ENCODE results near the gene TLCD5.

DNA sequence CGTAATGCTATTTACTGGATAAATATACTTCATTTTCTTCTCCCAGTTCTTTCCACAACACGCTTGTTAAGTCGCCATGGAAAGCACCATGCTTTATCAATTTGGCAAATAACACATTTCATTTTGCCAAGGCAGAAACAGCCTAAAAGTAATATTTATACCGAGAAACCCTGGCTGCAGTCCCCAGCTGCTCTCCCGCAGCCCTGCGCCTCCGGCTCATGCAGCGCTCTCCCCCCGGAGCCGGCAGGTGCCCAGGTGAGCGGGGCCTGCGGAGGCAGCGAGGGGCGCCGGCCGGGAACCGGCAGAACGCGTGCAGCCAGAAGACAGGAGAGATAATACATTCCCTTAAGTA is 10.4 kb downstream of the TLCD5 start:
- TF ChIP-seq, protein P1, sequence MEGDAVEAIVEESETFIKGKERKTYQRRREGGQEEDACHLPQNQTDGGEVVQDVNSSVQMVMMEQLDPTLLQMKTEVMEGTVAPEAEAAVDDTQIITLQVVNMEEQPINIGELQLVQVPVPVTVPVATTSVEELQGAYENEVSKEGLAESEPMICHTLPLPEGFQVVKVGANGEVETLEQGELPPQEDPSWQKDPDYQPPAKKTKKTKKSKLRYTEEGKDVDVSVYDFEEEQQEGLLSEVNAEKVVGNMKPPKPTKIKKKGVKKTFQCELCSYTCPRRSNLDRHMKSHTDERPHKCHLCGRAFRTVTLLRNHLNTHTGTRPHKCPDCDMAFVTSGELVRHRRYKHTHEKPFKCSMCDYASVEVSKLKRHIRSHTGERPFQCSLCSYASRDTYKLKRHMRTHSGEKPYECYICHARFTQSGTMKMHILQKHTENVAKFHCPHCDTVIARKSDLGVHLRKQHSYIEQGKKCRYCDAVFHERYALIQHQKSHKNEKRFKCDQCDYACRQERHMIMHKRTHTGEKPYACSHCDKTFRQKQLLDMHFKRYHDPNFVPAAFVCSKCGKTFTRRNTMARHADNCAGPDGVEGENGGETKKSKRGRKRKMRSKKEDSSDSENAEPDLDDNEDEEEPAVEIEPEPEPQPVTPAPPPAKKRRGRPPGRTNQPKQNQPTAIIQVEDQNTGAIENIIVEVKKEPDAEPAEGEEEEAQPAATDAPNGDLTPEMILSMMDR (conservative IDR thresholded peaks at IDR 0.05), result no peak
- no peak for TF ChIP-seq ZFX (IDR thresholded peaks at IDR 0.05)

All from C4-2B (cell line).